22Rv1 (cell line): ENCODE data around the gene LCLAT1.

ENCODE experiments used
- CTCF ChIP-seq: fragments of 450-650 bp; IDR thresholded peaks from 2 replicates; pipeline ENCODE4 v1.5.1; 2017; ENCODE audit warnings: mild to moderate bottlenecking
- ZFX ChIP-seq: fragments of 450-650 bp; IDR thresholded peaks from 2 replicates; pipeline ENCODE4 v1.6.1; 2017; ENCODE audit warnings: antibody characterized with exemption, borderline replicate concordance

- no peak for TF ChIP-seq CTCF
- no peak for TF ChIP-seq ZFX
Measured at GRCh38 chr2:30500699-30501098, 53.7 kb downstream of the LCLAT1 start.
